ENCODE measurements around the gene SWSAP1. TPM values are rescaled to one million over a fixed set of nuclear protein-coding genes. Genes with fewer than 3 reads are reported as not detected.
"Not testable (repeated sequence)": the region's sequence is repeated elsewhere in the genome, so short reads cannot be mapped to it uniquely, and the experiment has no call there.

Gene SWSAP1
- total RNA-seq, 1 experiment from 2014 or later: 2.5 TPM

DNA sequence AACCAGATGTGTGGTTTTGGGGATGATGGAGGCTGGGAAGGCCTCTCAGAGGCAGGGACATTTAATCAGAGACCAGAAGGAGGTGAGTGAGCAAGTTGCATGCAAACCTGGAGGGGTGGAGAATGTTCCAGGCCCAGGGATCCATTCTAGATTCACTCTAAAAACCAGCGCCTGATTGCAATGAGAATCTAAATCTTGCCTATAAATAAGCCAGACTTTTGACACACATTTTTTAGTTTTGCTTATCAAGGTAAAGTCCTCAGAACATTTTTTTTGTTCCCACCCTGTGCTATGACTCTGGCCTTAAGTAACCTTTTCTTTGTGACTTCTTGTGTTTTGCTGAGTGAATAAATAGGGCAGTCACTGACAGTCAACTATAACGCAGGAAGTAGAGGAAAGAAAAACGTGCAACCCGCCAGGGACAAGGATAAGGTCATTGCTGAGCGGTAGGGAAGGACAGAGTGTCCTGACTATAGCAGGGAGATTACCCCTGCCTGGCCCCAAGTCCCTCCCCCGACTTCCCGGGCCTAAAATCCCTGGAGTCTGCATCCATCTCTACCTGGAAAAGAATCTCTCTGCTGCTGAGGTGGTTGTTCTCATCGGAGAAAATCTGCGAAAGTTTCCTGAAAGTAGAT is 30.2 kb downstream of the SWSAP1 start (continued):
- TF ChIP-seq FOSL1 (IDR thresholded peaks at IDR 0.05; ENCODE audit: low read depth): no peak
- TF ChIP-seq CBX3 (IDR thresholded peaks at IDR 0.05; ENCODE audit: low read depth): no peak

DNA sequence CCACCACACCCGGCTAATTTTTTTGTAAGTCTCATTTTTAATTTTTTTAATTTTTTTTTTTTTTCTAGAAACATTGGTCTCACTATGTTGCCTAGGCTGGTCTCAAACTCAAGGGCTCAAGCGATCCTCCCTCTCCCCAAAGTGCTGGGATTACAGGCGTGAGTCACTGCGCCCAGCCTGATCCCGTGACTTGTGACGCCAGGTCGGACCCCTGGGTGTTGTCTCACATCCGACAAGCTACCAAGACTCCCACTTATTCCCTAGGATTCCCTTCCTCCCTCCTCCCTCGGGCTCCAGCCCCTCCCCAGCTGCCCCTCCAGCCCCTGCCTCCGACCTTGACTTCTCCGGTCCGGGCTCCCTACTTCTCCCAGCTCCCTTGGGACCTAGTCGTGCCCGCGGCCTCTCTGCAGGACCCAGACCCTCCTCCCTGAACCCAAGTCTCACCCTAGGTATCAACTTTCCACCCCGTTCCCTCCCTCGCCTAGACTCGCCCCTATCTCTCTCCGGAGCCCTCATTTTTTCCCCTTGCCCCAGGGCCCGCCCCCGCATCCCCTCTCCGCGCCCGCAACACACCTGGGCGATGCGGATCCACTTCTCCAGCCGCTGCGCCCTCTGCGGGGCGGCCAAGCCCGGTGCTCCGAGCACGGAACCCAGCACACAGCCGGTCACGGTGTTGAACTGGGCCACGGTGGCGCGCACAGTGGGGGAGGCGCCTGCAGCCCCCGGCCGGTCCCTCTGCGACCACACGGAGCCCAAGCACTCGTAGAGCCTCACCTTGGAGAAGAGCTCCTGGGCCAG is 31.6 kb downstream of the SWSAP1 start:
- no peak overlapping the region for H3K9ac ChIP-seq (ENCODE audit: low read length)
- no peak overlapping the region for H2AFZ ChIP-seq (ENCODE audit: low read depth, low read length, poor library complexity, severe bottlenecking)
- no peak for DNase-seq (ENCODE audit: low read depth, low spot score)

DNA sequence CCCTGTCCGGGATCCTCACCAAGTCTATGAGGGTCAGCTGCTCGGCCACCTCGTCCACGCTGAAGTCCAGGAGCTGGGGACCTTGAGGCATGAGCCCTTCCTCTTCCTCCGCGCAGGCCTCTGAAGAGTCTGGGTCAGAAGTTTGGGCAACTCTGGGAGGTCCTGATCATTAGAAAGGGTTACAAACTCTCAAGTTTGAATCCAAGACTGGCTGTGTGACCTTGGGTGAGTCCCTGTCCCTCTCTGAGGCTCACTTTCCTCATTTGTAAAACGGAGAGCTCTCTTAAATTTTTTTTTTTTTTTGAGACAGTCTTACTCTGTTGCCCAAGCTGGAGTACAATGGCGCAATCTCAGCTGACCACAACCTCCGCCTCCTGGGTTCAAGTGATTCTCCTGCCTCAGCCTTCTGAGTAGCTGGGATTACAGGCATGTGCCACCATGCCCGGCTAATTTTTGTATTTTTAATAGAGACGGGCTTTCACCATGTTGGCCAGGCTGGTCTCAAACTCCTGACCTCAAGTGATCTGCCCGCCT is 32.3 kb downstream of the SWSAP1 start:
- DNase-seq (ENCODE audit: low read depth, low spot score); H4K20me1 ChIP-seq (ENCODE audit: insufficient read depth); H3K9me3 ChIP-seq (ENCODE audit: control insufficient read depth in 1 of 2, insufficient read depth in 1 of 2, low read depth in 1 of 2, low read length in 2 of 2); H3K9me2 ChIP-seq (ENCODE audit: insufficient read depth); H3K4me1 ChIP-seq (ENCODE audit: control insufficient read depth in 1 of 2, insufficient read depth in 2 of 2, low read length in 2 of 2); H3K4me3 ChIP-seq (replicated peaks in 1 of 2; ENCODE audit: low read depth in 1 of 2, low read length in 2 of 2); H2AFZ ChIP-seq (ENCODE audit: low read depth, low read length, poor library complexity, severe bottlenecking); BruUV-seq (replicated peaks); H3K27ac ChIP-seq (ENCODE audit: low read depth, low read length); H3K27me3 ChIP-seq (ENCODE audit: insufficient read depth, low read length); H3K9ac ChIP-seq (ENCODE audit: low read length); intact Hi-C loops (cut with micrococcal nuclease); H3K79me2 ChIP-seq (ENCODE audit: insufficient read depth, low read length); H3K4me2 ChIP-seq (ENCODE audit: low read length); ATAC-seq: not testable (repeated sequence)
- POLR2A ChIA-PET: interaction anchor here (1.2 to 2.3 kb wide), 2 partner anchors 12 to 26 kb away, joined by 3 to 8 read pairs; no protein-coding TSS in a partner anchor
- CTCF ChIA-PET: interaction anchor here (1.5 kb wide), 1 partner anchor 29 kb away, joined by 4 read pairs; the partner anchor contains the start of genes ODAD3 and PRKCSH
- RAD21 ChIA-PET (ENCODE audit: low non-redundant PET in 1 of 2, low total read pairs in 2 of 2, uncharacterized antibody in 2 of 2, unreplicated experiment in 2 of 2): interaction anchor here in 1 of 2 experiments (0.7 kb wide), 1 partner anchor 23 kb away, joined by 3 read pairs; the partner anchor contains the start of gene EPOR
- peaks cover 11 to 14% of the 10 kb centered on the region in 2 experiments for H3K36me3 ChIP-seq (ENCODE audit: control insufficient read depth in 1 of 2, insufficient read depth in 2 of 2, low read length in 2 of 2)

More for the DNA sequence above, 31.6 kb downstream of the SWSAP1 start:
- ChIA-PET RAD21 (ENCODE audit: low non-redundant PET in 1 of 2, low total read pairs in 2 of 2, uncharacterized antibody in 2 of 2, unreplicated experiment in 2 of 2) (interaction anchor here in 1 of 2 experiments (0.6 kb wide), 1 partner anchor 131 kb away, joined by 3 read pairs; no protein-coding TSS in a partner anchor), POLR2A (interaction anchor here (0.9 to 2.3 kb wide), 3 partner anchors 12 to 25 kb away, joined by 3 to 8 read pairs (median 4); partner anchors contain the start of gene EPOR), CTCF (interaction anchor here (1.5 kb wide), 1 partner anchor 29 kb away, joined by 4 read pairs; the partner anchor contains the start of genes ODAD3 and PRKCSH)
- H3K27me3 ChIP-seq (ENCODE audit: insufficient read depth, low read length): no peaks in the 10 kb centered on the region
- no TSS peak for BruUV-seq (replicated peaks)
- TF ChIP-seq, protein P1, sequence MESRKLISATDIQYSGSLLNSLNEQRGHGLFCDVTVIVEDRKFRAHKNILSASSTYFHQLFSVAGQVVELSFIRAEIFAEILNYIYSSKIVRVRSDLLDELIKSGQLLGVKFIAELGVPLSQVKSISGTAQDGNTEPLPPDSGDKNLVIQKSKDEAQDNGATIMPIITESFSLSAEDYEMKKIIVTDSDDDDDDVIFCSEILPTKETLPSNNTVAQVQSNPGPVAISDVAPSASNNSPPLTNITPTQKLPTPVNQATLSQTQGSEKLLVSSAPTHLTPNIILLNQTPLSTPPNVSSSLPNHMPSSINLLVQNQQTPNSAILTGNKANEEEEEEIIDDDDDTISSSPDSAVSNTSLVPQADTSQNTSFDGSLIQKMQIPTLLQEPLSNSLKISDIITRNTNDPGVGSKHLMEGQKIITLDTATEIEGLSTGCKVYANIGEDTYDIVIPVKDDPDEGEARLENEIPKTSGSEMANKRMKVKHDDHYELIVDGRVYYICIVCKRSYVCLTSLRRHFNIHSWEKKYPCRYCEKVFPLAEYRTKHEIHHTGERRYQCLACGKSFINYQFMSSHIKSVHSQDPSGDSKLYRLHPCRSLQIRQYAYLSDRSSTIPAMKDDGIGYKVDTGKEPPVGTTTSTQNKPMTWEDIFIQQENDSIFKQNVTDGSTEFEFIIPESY (IDR thresholded peaks at IDR 0.05; ENCODE audit: extremely low read depth, insufficient replicate concordance, low read length): no peak
- TF ChIP-seq CBX3 (IDR thresholded peaks at IDR 0.05; ENCODE audit: low read depth): no peak
- no peak for ATAC-seq
- H4K20me1 ChIP-seq (ENCODE audit: insufficient read depth): no peaks in the 10 kb centered on the region
- no peaks in the 10 kb centered on the region for H3K9me2 ChIP-seq (ENCODE audit: insufficient read depth)
- no peaks in the 10 kb centered on the region; the same call in 1 of the 2 replicates for H3K79me2 ChIP-seq (ENCODE audit: insufficient read depth, low read length)
- H3K4me3 ChIP-seq (replicated peaks in 1 of 2; ENCODE audit: low read depth in 1 of 2, low read length in 2 of 2): no peak overlapping the region
- no peak overlapping the region for H3K27ac ChIP-seq (ENCODE audit: low read depth, low read length)
- peaks cover 0 to 7% of the 10 kb centered on the region in 2 experiments; a peak in 3 of 4 replicates for H3K4me1 ChIP-seq (ENCODE audit: control insufficient read depth in 1 of 2, insufficient read depth in 2 of 2, low read length in 2 of 2)
- intact Hi-C loops (cut with micrococcal nuclease): no loop called here
- no peak overlapping the region for H3K4me2 ChIP-seq (ENCODE audit: low read length)
- H3K36me3 ChIP-seq (ENCODE audit: control insufficient read depth in 1 of 2, insufficient read depth in 2 of 2, low read length in 2 of 2): peaks cover 11 to 16% of the 10 kb centered on the region in 2 experiments
- no peaks in the 10 kb centered on the region for H3K9me3 ChIP-seq (ENCODE audit: control insufficient read depth in 1 of 2, insufficient read depth in 1 of 2, low read depth in 1 of 2, low read length in 2 of 2)
